H1 (cell line): ENCODE results near the gene SUSD6. TPM values are rescaled to one million over a fixed set of nuclear protein-coding genes. Genes with fewer than 3 reads are reported as not detected.

Experiments used
- CTCF ChIA-PET: fragments of 300-600 bp; sonication (Branson Sonifier 250); formaldehyde crosslinking; loops from one replicate; lab custom pipeline; 2021; ENCODE audit not compliant: partially characterized antibody; lab: Charles Lee
- POLR2A ChIA-PET: fragments of 300-600 bp; sonication (Branson Sonifier 250); formaldehyde crosslinking; loops from one replicate; lab custom pipeline; 2021; ENCODE audit warnings: inconsistent platforms; ENCODE audit not compliant: partially characterized antibody; lab: Charles Lee
- DNase-seq, 2 experiments: peaks; one replicate each; pipeline versions ENCODE4 v3.0.0 to v3.0.0-alpha.2; 2010 to 2022; ENCODE audit warnings: low spot score in 2 of 2, low read depth in 1 of 2, mixed read lengths in 1 of 2
- FAIRE-seq: peaks from 2 replicates; lab custom pipeline; 2011; peaks lifted over from hg19 to GRCh38; lab: Jason Lieb, UNC
- H2AFZ ChIP-seq: 2 replicates; pipeline ENCODE4 v1.8.1; 2012; ENCODE audit warnings: low read length, inconsistent platforms
- H2AK5ac ChIP-seq: 2 replicates; pipeline ENCODE4 v1.6.1; 2013; ENCODE audit warnings: low read depth, low read length
- H2BK120ac ChIP-seq: replicated peaks from 2 replicates; pipeline ENCODE3; 2013; ENCODE audit warnings: low read depth, low read length, inconsistent platforms
- H2BK12ac ChIP-seq: 2 replicates; pipeline ENCODE4 v1.6.1; 2013; ENCODE audit warnings: low read depth, low read length
- H2BK15ac ChIP-seq: 2 replicates; pipeline ENCODE4 v1.6.1; 2013; ENCODE audit warnings: low read length
- H2BK20ac ChIP-seq: 2 replicates; pipeline ENCODE4 v1.6.1; 2013; ENCODE audit warnings: low read length
- H2BK5ac ChIP-seq: 2 replicates; pipeline ENCODE4 v1.6.1; 2013; ENCODE audit warnings: low read depth, low read length
- H3K14ac ChIP-seq: 2 replicates; pipeline ENCODE4 v1.6.1; 2013; ENCODE audit warnings: inconsistent platforms; ENCODE audit not compliant: insufficient read length
- H3K18ac ChIP-seq: 2 replicates; pipeline ENCODE4 v1.6.1; 2013; ENCODE audit warnings: low read length; ENCODE audit errors: extremely low read depth
- H3K23ac ChIP-seq: 2 replicates; pipeline ENCODE4 v1.6.1; 2013; ENCODE audit warnings: inconsistent platforms; ENCODE audit not compliant: insufficient read length
- H3K23me2 ChIP-seq: 2 replicates; pipeline ENCODE4 v1.6.1; 2013; ENCODE audit warnings: low read depth, low read length
- H3K27ac ChIP-seq: 2 replicates; pipeline ENCODE4 v1.6.1; 2011; ENCODE audit warnings: low read depth, low read length, inconsistent platforms
- H3K27me3 ChIP-seq, 4 experiments: replicated peaks in 1 of 4; 1 replicate in 1 of 4; 2 replicates in 3 of 4; pipeline versions ENCODE4 v1.6.1 to v1.8.1; 2011 to 2013; ENCODE audit warnings: low read length in 3 of 4, mild to moderate bottlenecking in 3 of 4, inconsistent platforms in 2 of 4, mixed read lengths in 2 of 4, moderate library complexity in 1 of 4; ENCODE audit not compliant: control insufficient read depth in 3 of 4, insufficient read depth in 3 of 4; ENCODE audit errors: extremely low read depth in 1 of 4
- H3K36me3 ChIP-seq, 4 experiments: 2 replicates each; pipeline versions ENCODE4 v1.6.1 to v1.8.1; 2011 to 2013; ENCODE audit warnings: mild to moderate bottlenecking in 4 of 4, low read length in 3 of 4, moderate library complexity in 2 of 4, control low read depth in 1 of 4, inconsistent platforms in 1 of 4; ENCODE audit not compliant: insufficient read depth in 4 of 4, control insufficient read depth in 2 of 4
- H3K4ac ChIP-seq: replicated peaks from 2 replicates; pipeline ENCODE3; 2013; ENCODE audit warnings: low read length, low read depth, mixed read lengths, inconsistent platforms; ENCODE audit not compliant: insufficient read length
- H3K4me1 ChIP-seq, 4 experiments: replicated peaks in 1 of 4; 1 replicate in 1 of 4; 2 replicates in 3 of 4; pipeline versions ENCODE4 v1.6.1 to v1.8.1; 2011 to 2013; ENCODE audit warnings: low read length in 3 of 4, inconsistent platforms in 2 of 4, mixed read lengths in 1 of 4; ENCODE audit not compliant: insufficient read depth in 4 of 4, control insufficient read depth in 3 of 4
- H3K4me2 ChIP-seq, 2 experiments: 2 replicates each; pipeline versions ENCODE4 v1.6.1 to v1.8.1; 2011 to 2013; ENCODE audit warnings: low read depth in 2 of 2, low read length in 2 of 2, control low read depth in 1 of 2, inconsistent platforms in 1 of 2, mild to moderate bottlenecking in 1 of 2; ENCODE audit not compliant: insufficient read depth in 1 of 2
- H3K4me3 ChIP-seq, 4 experiments: fragments of 200-600, 300-600 bp in 1 of 4; sonication (generic), shearing (Covaris generic), sonication (Bioruptor Twin) in 1 of 4; 2 replicates each; pipeline versions ENCODE4 v1.5.1 to v1.8.1; 2011 to 2016; ENCODE audit warnings: low read length in 4 of 4, low read depth in 3 of 4, control low read depth in 2 of 4, inconsistent platforms in 2 of 4, mild to moderate bottlenecking in 2 of 4, mixed read lengths in 1 of 4, moderate library complexity in 1 of 4; ENCODE audit not compliant: insufficient read depth in 2 of 4; ENCODE audit errors: extremely low read depth in 1 of 4
- H3K56ac ChIP-seq: replicated peaks from 2 replicates; pipeline ENCODE3; 2013; ENCODE audit warnings: low read depth, mild to moderate bottlenecking, mixed read lengths, low read length, inconsistent platforms; ENCODE audit not compliant: insufficient read length
- H3K79me1 ChIP-seq: 2 replicates; pipeline ENCODE4 v1.6.1; 2013; ENCODE audit warnings: low read depth, low read length, control low read depth
- H3K79me2 ChIP-seq, 2 experiments: 2 replicates each; pipeline versions ENCODE4 v1.6.1 to v1.8.1; 2012 to 2013; ENCODE audit warnings: low read length in 2 of 2, mild to moderate bottlenecking in 2 of 2, inconsistent platforms in 1 of 2; ENCODE audit not compliant: insufficient read depth in 2 of 2, control insufficient read depth in 1 of 2
- H3K9ac ChIP-seq, 4 experiments: replicated peaks in 1 of 4; 1 replicate in 1 of 4; 2 replicates in 3 of 4; pipeline versions ENCODE4 v1.6.1 to v1.8.1; 2011 to 2013; ENCODE audit warnings: low read depth in 3 of 4, low read length in 3 of 4, control low read depth in 2 of 4, mild to moderate bottlenecking in 2 of 4, moderate library complexity in 2 of 4, inconsistent platforms in 1 of 4; ENCODE audit errors: extremely low read depth in 1 of 4
- H3K9me3 ChIP-seq, 2 experiments: 2 replicates each; pipeline versions ENCODE4 v1.6.1 to v1.8.1; 2012 to 2013; ENCODE audit warnings: mild to moderate bottlenecking in 2 of 2, moderate library complexity in 2 of 2, control low read depth in 1 of 2, inconsistent platforms in 1 of 2, low read depth in 1 of 2, low read length in 1 of 2, mixed read lengths in 1 of 2; ENCODE audit not compliant: insufficient read depth in 2 of 2
- H4K20me1 ChIP-seq, 2 experiments: replicated peaks in 1 of 2; 2 replicates each; pipeline versions ENCODE3 to v1.8.1; 2011 to 2013; ENCODE audit warnings: inconsistent platforms in 2 of 2, low read length in 2 of 2, mild to moderate bottlenecking in 1 of 2; ENCODE audit not compliant: insufficient read depth in 2 of 2, control insufficient read depth in 1 of 2
- H4K5ac ChIP-seq: 2 replicates; pipeline ENCODE4 v1.6.1; 2013; ENCODE audit warnings: low read length, low read depth, mixed read lengths, inconsistent platforms; ENCODE audit not compliant: insufficient read length
- H4K8ac ChIP-seq: 2 replicates; pipeline ENCODE4 v1.8.0; 2013; ENCODE audit warnings: mild to moderate bottlenecking, moderate library complexity, low read length, inconsistent platforms; ENCODE audit not compliant: insufficient read depth; ENCODE audit errors: extremely low read depth
- H4K91ac ChIP-seq: replicated peaks from 2 replicates; pipeline ENCODE3; 2013; ENCODE audit warnings: low read length, mixed read lengths, inconsistent platforms; ENCODE audit not compliant: insufficient read length
- CEBPB ChIP-seq: IDR thresholded peaks from 2 replicates; pipeline ENCODE4 v1.6.1; 2012; ENCODE audit warnings: low read depth, low read length
- EGR1 ChIP-seq: IDR thresholded peaks from 2 replicates; pipeline ENCODE4 v1.6.1; 2011; ENCODE audit warnings: low read depth, low read length, borderline replicate concordance
- JUND ChIP-seq: IDR thresholded peaks from 2 replicates; pipeline ENCODE4 v1.6.1; 2011; ENCODE audit warnings: mild to moderate bottlenecking, improper control_type of control experiment, low read length
- KDM5A ChIP-seq: fragments of 200-600 bp; IDR thresholded peaks from 2 replicates; pipeline ENCODE4 v1.7.1; 2012; ENCODE audit warnings: mild to moderate bottlenecking, low read length, inconsistent platforms, mixed read lengths
- RNF2 ChIP-seq: fragments of 200-900, 300-1000 bp; sonication (generic); IDR thresholded peaks from 2 replicates; pipeline ENCODE4 v1.7.1; 2016; ENCODE audit warnings: borderline replicate concordance, low read depth, mild to moderate bottlenecking, antibody characterized with exemption, low read length; ENCODE audit not compliant: poor library complexity, severe bottlenecking; ENCODE audit errors: missing control alignments
- SP1 ChIP-seq: IDR thresholded peaks from 2 replicates; pipeline ENCODE4 v1.6.1; 2011; ENCODE audit warnings: low read depth, low read length
- TAF7 ChIP-seq: optimal IDR thresholded peaks from 2 replicates; pipeline ENCODE3; 2011; ENCODE audit warnings: low read depth, mild to moderate bottlenecking, inconsistent platforms, low read length, moderate library complexity, borderline replicate concordance
- TCF12 ChIP-seq: IDR thresholded peaks from 2 replicates; pipeline ENCODE4 v1.6.1; 2011; ENCODE audit warnings: low read depth, mild to moderate bottlenecking, low read length
- TEAD4 ChIP-seq: IDR thresholded peaks from 2 replicates; pipeline ENCODE4 v1.6.1; 2012; ENCODE audit warnings: low read depth, low read length, inconsistent platforms, mixed read lengths
- YY1 ChIP-seq: IDR thresholded peaks from 2 replicates; pipeline ENCODE4 v1.6.1; 2011; ENCODE audit warnings: low read depth, mild to moderate bottlenecking, low read length
- WGBS, 2 experiments: shearing (Covaris generic) in 1 of 2; methylation state at CpG; one replicate each; pipeline versions ENCODE4 v1.1.6 to v1.1.7; 2013 to 2015; ENCODE audit warnings: low lambda C conversion rate in 2 of 2, mixed read lengths in 2 of 2, inconsistent platforms in 1 of 2, low coverage in 1 of 2, missing lambda C conversion rate in 1 of 2; ENCODE audit not compliant: insufficient replicate concordance in 2 of 2, insufficient coverage in 1 of 2, insufficient read length in 1 of 2; ENCODE audit errors: extremely low coverage in 1 of 2, missing lambda C conversion rate in 1 of 2; 5-methylcytosine and 5-hydroxymethylcytosine counted together
- polyA plus RNA-seq, 7 experiments: library from polyadenylated mRNA; depleted of rRNA in 3 of 7; stranded (reverse) in 5 of 7; unstranded in 2 of 7; fragments of >200 nt in 5 of 7; fragments of 200-250 nt in 2 of 7; gene quantifications; 1 replicate in 5 of 7; 2 replicates in 1 of 7; 4 replicates in 1 of 7; pipeline versions ENCODE4 v1.2.1 to v1.2.3, GENCODE V29; 2011 to 2013; ENCODE audit warnings: missing spikeins in 2 of 7, mixed read lengths in 2 of 7
- total RNA-seq: library from RNA; stranded (reverse); fragmentation: NEBNext Ultra II Directional; extraction: Animal tissue kit (Norgen Biotek cat#: 25700); gene quantifications from 2 replicates; pipeline ENCODE4 v1.2.1, GENCODE V29; 2021
- TF ChIP-seq, protein P1 (sequence below): IDR thresholded peaks from 2 replicates; pipeline ENCODE4 v1.6.1; 2011; ENCODE audit warnings: low read length, improper control_type of control experiment

The SUSD6 gene
- total and polyA plus RNA-seq, 2 of the 8 experiments (the other 6 are each of a cell fraction or from before 2014, with no cell fraction given), result 3.0 to 3.8 TPM

DNA sequence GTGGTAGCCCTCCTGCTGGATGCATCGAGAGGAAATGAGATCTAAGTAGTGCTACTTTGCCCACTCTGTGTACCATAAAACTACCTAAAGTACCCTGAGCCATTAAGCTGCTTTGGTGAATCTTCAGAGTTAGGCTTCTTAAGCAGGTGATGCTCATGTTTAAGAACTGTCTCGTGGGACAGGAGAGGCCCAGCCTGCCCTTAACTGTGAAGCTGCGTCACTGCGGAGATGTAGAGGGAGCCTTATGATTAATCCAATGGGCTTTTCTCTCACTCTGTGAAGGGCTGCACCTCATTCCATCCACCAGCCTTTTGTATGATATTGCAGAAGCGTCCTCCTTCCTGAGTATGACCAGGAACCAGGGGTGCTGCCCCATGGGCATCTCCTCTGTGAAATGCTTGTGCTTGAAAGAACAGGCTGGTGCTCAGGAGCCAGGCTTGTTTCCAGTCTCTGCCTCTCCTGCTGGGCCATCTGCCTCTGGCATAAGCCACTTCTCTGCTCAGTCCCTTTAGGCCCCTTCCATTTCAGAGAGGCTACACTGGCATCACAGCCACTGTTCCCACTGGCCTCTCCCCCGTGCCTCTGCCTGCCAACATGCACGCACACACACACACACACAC, 30.0 kb upstream of the SUSD6 start:
- H3K14ac ChIP-seq, result no peak overlapping the region
- H2BK12ac ChIP-seq, result no peak overlapping the region
- H3K79me2 ChIP-seq, result no peaks in the 10 kb centered on the region
- H2BK15ac ChIP-seq, result no peak overlapping the region
- TF ChIP-seq TAF7 (no peak), YY1 (no peak), TCF12 (no peak), CEBPB (no peak), EGR1 (no peak), TEAD4 (no peak), RNF2 (no peak), JUND (no peak), SP1 (no peak), KDM5A (no peak)
- TF ChIP-seq, protein P1, sequence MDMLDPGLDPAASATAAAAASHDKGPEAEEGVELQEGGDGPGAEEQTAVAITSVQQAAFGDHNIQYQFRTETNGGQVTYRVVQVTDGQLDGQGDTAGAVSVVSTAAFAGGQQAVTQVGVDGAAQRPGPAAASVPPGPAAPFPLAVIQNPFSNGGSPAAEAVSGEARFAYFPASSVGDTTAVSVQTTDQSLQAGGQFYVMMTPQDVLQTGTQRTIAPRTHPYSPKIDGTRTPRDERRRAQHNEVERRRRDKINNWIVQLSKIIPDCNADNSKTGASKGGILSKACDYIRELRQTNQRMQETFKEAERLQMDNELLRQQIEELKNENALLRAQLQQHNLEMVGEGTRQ, result no peak
- no peak overlapping the region for H4K8ac ChIP-seq
- no peak overlapping the region for H4K5ac ChIP-seq
- H3K9me3 ChIP-seq, result no peaks in the 10 kb centered on the region
- ChIA-PET CTCF (interaction anchor here (0.7 to 3.1 kb wide), 21 partner anchors 9 to 429 kb away, joined by 3 to 15 read pairs (median 4); no protein-coding TSS in a partner anchor), POLR2A (interaction anchor here (1.0 kb wide), 1 partner anchor 186 kb away, joined by 3 read pairs; no protein-coding TSS in a partner anchor)
- no peak overlapping the region for H3K4me2 ChIP-seq
- no peak overlapping the region for H3K56ac ChIP-seq
- no peaks in the 10 kb centered on the region for H3K36me3 ChIP-seq
- no peaks in the 10 kb centered on the region for H3K23me2 ChIP-seq
- DNase-seq, result no peak
- H3K9ac ChIP-seq, result no peak overlapping the region
- no peak overlapping the region for H2BK5ac ChIP-seq
- no peak overlapping the region for H2AK5ac ChIP-seq
- no peak overlapping the region for H2BK20ac ChIP-seq
- H2BK120ac ChIP-seq, result no peak overlapping the region
- no peak overlapping the region for H3K4ac ChIP-seq
- no peak overlapping the region for H3K18ac ChIP-seq
- H3K4me1 ChIP-seq, result peaks cover 0 to 4% (median 0%) of the 10 kb centered on the region in 4 experiments; a peak in 1 of 7 replicates
- H4K20me1 ChIP-seq, result no peaks in the 10 kb centered on the region
- no peak overlapping the region for H3K27ac ChIP-seq
- WGBS, 2 experiments, result 94% methylated on average over 7 of the region's 7 CpGs; no CpG with 5 or more reads in 1 of the 2 experiments
- no peak for FAIRE-seq
- H3K79me1 ChIP-seq, result no peaks in the 10 kb centered on the region
- H3K4me3 ChIP-seq, result no peak overlapping the region
- H3K23ac ChIP-seq, result no peak overlapping the region
- no peak overlapping the region for H2AFZ ChIP-seq
- no peaks in the 10 kb centered on the region for H3K27me3 ChIP-seq
- no peak overlapping the region for H4K91ac ChIP-seq
